Measurements from ENCODE around the gene PRPSAP2. TPM values are rescaled to one million over a fixed set of nuclear protein-coding genes. Genes with fewer than 3 reads are reported as not detected.
A peak's percentile ranks its signal among the peaks of the same experiment; 100 is the strongest.
"Not testable (repeated sequence)": the region's sequence is repeated elsewhere in the genome, so short reads cannot be mapped to it uniquely, and the experiment has no call there.

PRPSAP2 gene
- total RNA-seq, 1 experiment from 2014 or later, result 62.9 TPM

GRCh38 chr17:18944646-18945045 is 86.7 kb downstream of the PRPSAP2 start:
- Histone ChIP-seq H3K27me3 (ENCODE audit: control insufficient read depth, insufficient read depth, low read length) (no peaks in the 10 kb centered on the region), H3K36me3 (replicated peaks; ENCODE audit: control insufficient read depth, insufficient read depth, low read length) (no peaks in the 10 kb centered on the region), H3K4me3 (ENCODE audit: insufficient read depth, low read depth, low read length) (no peak overlapping the region)
- DNase-seq, result no peak

GRCh38 chr17:18946536-18946935 is 88.6 kb downstream of the PRPSAP2 start:
- H3K4me3 ChIP-seq (ENCODE audit: insufficient read depth, low read depth, low read length), result no peak overlapping the region
- peak; percentile 17 for DNase-seq

GRCh38 chr17:18947866-18948265 is 89.9 kb downstream of the PRPSAP2 start:
- Histone ChIP-seq H3K4me3 (ENCODE audit: insufficient read depth, low read depth, low read length) (no peak overlapping the region), H3K36me3 (replicated peaks; ENCODE audit: control insufficient read depth, insufficient read depth, low read length) (no peaks in the 10 kb centered on the region), H3K27me3 (ENCODE audit: control insufficient read depth, insufficient read depth, low read length) (no peaks in the 10 kb centered on the region)
- peak; percentile 28 for DNase-seq

More at GRCh38 chr17:18946536-18946935, 88.6 kb downstream of the PRPSAP2 start:
- Histone ChIP-seq H3K27me3 (ENCODE audit: control insufficient read depth, insufficient read depth, low read length) (no peaks in the 10 kb centered on the region), H3K36me3 (replicated peaks; ENCODE audit: control insufficient read depth, insufficient read depth, low read length) (no peaks in the 10 kb centered on the region)

- Histone ChIP-seq H3K36me3 (replicated peaks; ENCODE audit: control insufficient read depth, insufficient read depth, low read length) (no peaks in the 10 kb centered on the region), H3K4me3 (ENCODE audit: insufficient read depth, low read depth, low read length) (no peak overlapping the region), H3K27me3 (ENCODE audit: control insufficient read depth, insufficient read depth, low read length) (no peaks in the 10 kb centered on the region)
- no peak for DNase-seq
Measured at GRCh38 chr17:18948476-18949006, 90.6 kb downstream of the PRPSAP2 start.

GRCh38 chr17:18949566-18949965 is 91.6 kb downstream of the PRPSAP2 start:
- Histone ChIP-seq H3K4me3 (ENCODE audit: insufficient read depth, low read depth, low read length) (no peak overlapping the region), H3K36me3 (replicated peaks; ENCODE audit: control insufficient read depth, insufficient read depth, low read length) (no peaks in the 10 kb centered on the region), H3K27me3 (ENCODE audit: control insufficient read depth, insufficient read depth, low read length) (no peaks in the 10 kb centered on the region)
- peak; percentile 13 for DNase-seq

GRCh38 chr17:18950346-18950745 is 92.4 kb downstream of the PRPSAP2 start:
- Histone ChIP-seq H3K36me3 (replicated peaks; ENCODE audit: control insufficient read depth, insufficient read depth, low read length) (no peaks in the 10 kb centered on the region), H3K4me3 (ENCODE audit: insufficient read depth, low read depth, low read length) (no peak overlapping the region), H3K27me3 (ENCODE audit: control insufficient read depth, insufficient read depth, low read length) (no peaks in the 10 kb centered on the region)
- DNase-seq, result peak; percentile 13

- Histone ChIP-seq H3K4me3 (ENCODE audit: insufficient read depth, low read depth, low read length) (no peak overlapping the region), H3K36me3 (replicated peaks; ENCODE audit: control insufficient read depth, insufficient read depth, low read length) (no peaks in the 10 kb centered on the region)
- DNase-seq, result no peak
Measured at GRCh38 chr17:18950944-18951905, 93.3 kb downstream of the PRPSAP2 start.

GRCh38 chr17:18951941-18952842 is 94.3 kb downstream of the PRPSAP2 start, which contains the start of gene SLC5A10:
Gene SLC5A10, plus strand, starts transcription at chr17:18952165. Its CDS starts 41 bp downstream, at chr17:18952206.
- Histone ChIP-seq H3K27me3 (ENCODE audit: control insufficient read depth, insufficient read depth, low read length) (no peaks in the 10 kb centered on the region), H3K4me3 (ENCODE audit: insufficient read depth, low read depth, low read length) (no peak within 1 kb of the TSS), H3K36me3 (replicated peaks; ENCODE audit: control insufficient read depth, insufficient read depth, low read length) (no peaks in the 10 kb centered on the region)
- DNase-seq, result peak; percentile 85

More at GRCh38 chr17:18950944-18951905, 93.3 kb downstream of the PRPSAP2 start:
- H3K27me3 ChIP-seq (ENCODE audit: control insufficient read depth, insufficient read depth, low read length), result no peaks in the 10 kb centered on the region

- H3K36me3 ChIP-seq (replicated peaks; ENCODE audit: control insufficient read depth, insufficient read depth, low read length), result no peaks in the 10 kb centered on the region
- H3K27me3 ChIP-seq (ENCODE audit: control insufficient read depth, insufficient read depth, low read length), result no peaks in the 10 kb centered on the region
- DNase-seq, result no peak
- no peak overlapping the region for H3K4me3 ChIP-seq (ENCODE audit: insufficient read depth, low read depth, low read length)
Measured at GRCh38 chr17:18953231-18953728, 95.3 kb downstream of the PRPSAP2 start.

- Histone ChIP-seq H3K36me3 (replicated peaks; ENCODE audit: control insufficient read depth, insufficient read depth, low read length) (no peaks in the 10 kb centered on the region), H3K4me3 (ENCODE audit: insufficient read depth, low read depth, low read length) (no peak overlapping the region), H3K27me3 (ENCODE audit: control insufficient read depth, insufficient read depth, low read length) (no peaks in the 10 kb centered on the region)
- peak; percentile 32 for DNase-seq
Measured at GRCh38 chr17:18954321-18954720, 96.4 kb downstream of the PRPSAP2 start.

GRCh38 chr17:18955009-18955408 is 97.1 kb downstream of the PRPSAP2 start:
- H3K27me3 ChIP-seq (ENCODE audit: control insufficient read depth, insufficient read depth, low read length), result no peaks in the 10 kb centered on the region
- no peaks in the 10 kb centered on the region for H3K36me3 ChIP-seq (replicated peaks; ENCODE audit: control insufficient read depth, insufficient read depth, low read length)
- H3K4me3 ChIP-seq (ENCODE audit: insufficient read depth, low read depth, low read length), result no peak overlapping the region
- peak; percentile 21 for DNase-seq

- H3K36me3 ChIP-seq (replicated peaks; ENCODE audit: control insufficient read depth, insufficient read depth, low read length); H3K4me3 ChIP-seq (ENCODE audit: insufficient read depth, low read depth, low read length); DNase-seq; H3K27me3 ChIP-seq (ENCODE audit: control insufficient read depth, insufficient read depth, low read length): not testable (repeated sequence)
Measured at GRCh38 chr17:18956021-18956420, 98.1 kb downstream of the PRPSAP2 start.

GRCh38 chr17:18956581-18956980 is 98.7 kb downstream of the PRPSAP2 start:
- H3K36me3 ChIP-seq (replicated peaks; ENCODE audit: control insufficient read depth, insufficient read depth, low read length), result no peaks in the 10 kb centered on the region

GRCh38 chr17:18957831-18958230 is 99.9 kb downstream of the PRPSAP2 start:
- Histone ChIP-seq H3K27me3 (ENCODE audit: control insufficient read depth, insufficient read depth, low read length) (no peaks in the 10 kb centered on the region), H3K36me3 (replicated peaks; ENCODE audit: control insufficient read depth, insufficient read depth, low read length) (no peaks in the 10 kb centered on the region), H3K4me3 (ENCODE audit: insufficient read depth, low read depth, low read length) (no peak overlapping the region)
- DNase-seq, result no peak

More at GRCh38 chr17:18956581-18956980, 98.7 kb downstream of the PRPSAP2 start:
- Histone ChIP-seq H3K27me3 (ENCODE audit: control insufficient read depth, insufficient read depth, low read length) (no peaks in the 10 kb centered on the region), H3K4me3 (ENCODE audit: insufficient read depth, low read depth, low read length) (no peak overlapping the region)
- DNase-seq, result no peak

Data from H7 (cell line).